Measurements from ENCODE around the gene POLD1.

DNA sequence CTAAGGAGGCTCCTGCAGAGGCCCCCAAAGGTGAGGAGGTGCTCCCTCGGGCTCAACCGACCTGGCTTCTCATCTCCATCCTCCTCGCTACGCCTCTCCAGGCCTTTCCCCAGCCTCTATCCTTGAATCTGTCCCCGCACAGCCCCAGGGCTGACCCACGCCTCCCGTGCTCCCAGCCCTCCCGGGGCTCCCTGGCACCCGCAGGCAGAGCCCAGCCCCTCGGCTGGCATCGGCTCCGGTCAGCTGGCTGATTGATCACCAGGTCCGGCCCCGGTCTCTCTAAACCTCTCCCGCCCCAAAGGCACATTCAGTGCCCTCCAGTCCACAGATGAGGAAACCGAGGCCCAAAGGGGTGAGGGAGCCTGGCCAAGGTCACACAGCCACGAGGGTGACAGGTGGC lies 51.1 kb downstream of the POLD1 start:
- TF ChIP-seq CTCF (IDR thresholded peaks at IDR 0.05) (no peak), POLR2A (IDR thresholded peaks at IDR 0.05) (no peak)

Data from right lobe of liver (tissue), 4 donors.